HG02571 (cell line): ENCODE results near the gene TSPAN32.

Source experiments
- ATAC-seq: cut with Tn5 transposase; IDR thresholded peaks from one replicate; pipeline ENCODE4 v1.9.1; 2021; ENCODE audit warnings: mild to moderate bottlenecking, moderate library complexity; ENCODE audit not compliant: unreplicated experiment

Gene TSPAN32

GRCh38 chr11:2302896-2303626, 1.2 kb downstream of the TSPAN32 start:
- no peak for ATAC-seq

DNA sequence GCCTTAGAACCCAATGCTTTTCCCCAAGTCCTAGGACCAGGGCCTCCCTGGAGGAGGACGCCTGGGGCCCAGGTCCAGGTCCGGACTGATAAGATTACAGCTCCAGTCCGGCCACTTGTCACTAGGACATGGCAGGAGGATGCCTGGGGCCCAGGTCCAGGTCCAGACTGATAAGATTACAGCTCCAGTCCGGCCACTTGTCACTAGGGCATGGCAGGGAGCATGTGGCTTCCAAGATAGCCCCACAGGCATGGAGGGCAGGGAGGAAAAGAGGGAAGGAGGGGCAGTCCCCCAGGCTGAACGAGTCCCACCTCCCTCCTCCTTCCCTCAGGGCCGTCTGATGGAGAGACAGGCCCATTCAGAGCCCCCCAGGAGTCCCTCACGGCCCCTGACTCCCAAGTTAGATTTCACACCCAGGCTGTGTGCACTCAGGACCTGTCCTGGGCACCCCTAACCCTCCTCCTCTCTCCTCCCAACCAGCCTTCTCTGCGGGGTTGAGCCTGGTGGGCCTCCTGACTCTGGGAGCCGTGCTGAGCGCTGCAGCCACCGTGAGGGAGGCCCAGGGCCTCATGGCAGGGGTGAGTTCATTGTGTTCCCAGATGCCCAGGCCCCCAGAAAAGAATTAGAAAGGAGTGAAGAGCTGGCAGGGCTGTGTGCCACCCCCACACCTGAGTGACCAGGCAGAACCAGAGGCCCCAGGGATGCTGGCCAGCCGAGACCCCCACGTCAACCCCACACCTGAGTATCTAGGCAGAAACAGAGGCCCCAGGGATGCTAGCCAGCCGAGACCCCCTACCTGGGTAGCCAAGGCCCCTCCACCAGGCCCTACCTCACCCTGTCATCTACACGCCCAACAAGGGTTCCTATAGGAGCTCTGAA, 2.1 kb downstream of the TSPAN32 start:
- no peak for ATAC-seq

DNA sequence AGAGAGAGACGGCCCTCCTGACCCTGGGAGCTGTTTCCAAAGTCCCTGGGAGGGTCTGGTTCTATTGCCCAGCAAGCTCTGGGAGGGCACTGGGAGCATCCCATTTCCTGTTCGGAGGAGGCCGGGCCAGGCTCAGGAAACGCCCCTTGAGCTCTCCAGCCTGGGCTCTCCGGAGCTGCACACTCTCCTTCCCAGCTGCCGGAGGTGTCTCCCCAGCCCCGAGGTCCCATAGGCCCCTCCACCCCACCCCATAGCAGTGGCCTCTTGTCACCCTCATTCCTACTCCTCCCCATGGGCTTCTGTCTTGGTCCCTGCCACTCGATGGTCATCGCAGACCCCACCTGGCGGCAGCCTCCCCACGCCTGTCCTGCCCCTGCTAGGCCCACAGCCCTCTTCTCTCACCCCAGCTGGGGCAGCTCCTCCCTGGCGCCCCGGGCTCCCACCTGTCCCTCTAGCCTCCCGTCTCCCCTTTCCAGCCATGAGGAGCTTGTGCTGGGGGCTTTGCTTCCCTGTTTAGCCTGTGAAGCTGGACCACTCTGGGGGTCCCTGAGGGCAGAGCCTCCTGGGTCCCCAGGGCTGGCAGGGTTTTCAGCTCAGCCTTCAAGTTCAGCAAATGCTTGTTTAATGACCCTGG, 2.8 kb downstream of the TSPAN32 start:
- ATAC-seq = no peak

DNA sequence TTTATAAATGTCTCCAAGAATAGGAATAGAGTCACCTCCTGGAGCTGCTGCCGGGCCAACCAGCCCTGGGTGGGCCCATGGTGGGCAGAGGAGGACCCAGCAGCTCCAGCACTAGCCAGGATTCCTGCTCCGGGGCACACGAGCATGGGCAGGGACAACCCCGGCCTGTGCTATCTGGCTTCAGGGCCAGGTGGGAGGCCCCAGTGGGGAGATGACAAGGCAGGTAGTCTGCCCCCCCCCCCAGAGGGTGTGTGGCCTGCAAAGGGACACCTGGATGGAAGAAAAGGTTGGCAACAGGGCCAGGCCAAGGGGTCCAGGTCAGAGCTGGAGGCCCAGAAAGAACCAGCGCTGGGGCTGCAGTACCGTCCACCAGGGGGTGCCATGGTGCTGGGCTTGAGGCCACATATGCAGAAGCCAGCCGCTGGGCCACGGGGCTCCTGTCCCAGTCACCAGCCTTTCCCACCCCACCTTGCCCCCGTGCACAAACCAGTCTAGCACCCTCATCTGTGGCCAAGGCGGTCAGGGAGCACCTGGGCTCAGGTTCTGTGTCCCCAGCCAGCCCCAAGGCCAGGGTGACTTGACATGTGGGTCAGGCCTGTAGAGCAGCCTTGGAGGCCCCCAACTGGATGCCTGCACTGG, 3.4 kb downstream of the TSPAN32 start:
- no peak for ATAC-seq

DNA sequence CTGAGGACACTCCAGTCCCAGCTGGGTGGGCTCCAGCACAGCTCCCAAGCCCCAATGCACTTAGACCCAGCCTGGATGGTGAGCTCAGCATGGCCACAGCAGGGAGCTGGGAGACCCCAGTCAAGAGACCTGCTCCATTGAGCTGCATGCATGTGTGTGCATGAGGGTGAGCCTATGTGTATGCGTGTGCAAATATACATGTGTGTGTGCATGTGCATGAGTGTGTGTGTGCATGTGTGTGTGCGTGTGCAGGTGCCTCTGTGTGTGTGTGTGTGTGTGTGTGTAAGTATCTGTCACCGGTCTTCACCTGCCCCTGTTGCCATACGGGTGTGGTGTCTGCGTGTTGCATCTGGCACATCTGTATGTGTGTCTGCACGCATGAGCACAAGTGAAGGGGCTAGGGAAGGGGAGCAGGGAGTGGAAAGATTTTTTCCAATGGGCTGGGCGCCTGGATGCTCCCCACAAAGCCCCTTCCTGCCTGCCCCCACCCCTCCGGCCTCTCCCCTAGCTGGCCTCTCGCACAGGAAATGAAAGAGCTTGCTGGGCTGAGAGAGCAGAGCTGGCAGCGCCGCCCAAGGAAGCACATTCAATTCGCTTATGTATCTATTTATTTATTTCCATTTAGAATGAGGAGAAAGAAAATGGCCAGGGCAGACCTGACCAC, 4.1 kb downstream of the TSPAN32 start:
- ATAC-seq = no peak

GRCh38 chr11:2306452-2306823, 4.6 kb downstream of the TSPAN32 start:
- no peak for ATAC-seq

- ATAC-seq = no peak
Observed at GRCh38 chr11:2306877-2307500, 5.2 kb downstream of the TSPAN32 start.

GRCh38 chr11:2307501-2308331, 5.9 kb downstream of the TSPAN32 start:
- no peak for ATAC-seq

DNA sequence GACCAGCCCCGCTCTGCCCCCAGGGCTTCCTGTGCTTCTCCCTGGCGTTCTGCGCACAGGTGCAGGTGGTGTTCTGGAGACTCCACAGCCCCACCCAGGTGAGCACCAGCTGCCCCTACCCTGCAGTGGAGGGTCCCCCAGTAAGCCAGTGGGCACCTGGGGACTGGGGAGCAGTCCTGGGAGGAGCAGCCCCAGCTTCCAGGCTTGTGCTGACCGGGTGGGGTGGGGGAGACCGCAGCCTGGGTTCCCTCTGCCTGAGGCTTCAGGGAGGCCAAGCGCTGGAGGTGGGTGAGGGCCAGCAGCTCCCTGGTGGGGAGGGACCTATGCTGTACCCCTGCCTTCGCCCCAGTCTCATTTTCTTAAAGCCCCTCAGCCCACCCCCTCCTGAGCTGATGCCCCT, 6.9 kb downstream of the TSPAN32 start:
- ATAC-seq = no peak

DNA sequence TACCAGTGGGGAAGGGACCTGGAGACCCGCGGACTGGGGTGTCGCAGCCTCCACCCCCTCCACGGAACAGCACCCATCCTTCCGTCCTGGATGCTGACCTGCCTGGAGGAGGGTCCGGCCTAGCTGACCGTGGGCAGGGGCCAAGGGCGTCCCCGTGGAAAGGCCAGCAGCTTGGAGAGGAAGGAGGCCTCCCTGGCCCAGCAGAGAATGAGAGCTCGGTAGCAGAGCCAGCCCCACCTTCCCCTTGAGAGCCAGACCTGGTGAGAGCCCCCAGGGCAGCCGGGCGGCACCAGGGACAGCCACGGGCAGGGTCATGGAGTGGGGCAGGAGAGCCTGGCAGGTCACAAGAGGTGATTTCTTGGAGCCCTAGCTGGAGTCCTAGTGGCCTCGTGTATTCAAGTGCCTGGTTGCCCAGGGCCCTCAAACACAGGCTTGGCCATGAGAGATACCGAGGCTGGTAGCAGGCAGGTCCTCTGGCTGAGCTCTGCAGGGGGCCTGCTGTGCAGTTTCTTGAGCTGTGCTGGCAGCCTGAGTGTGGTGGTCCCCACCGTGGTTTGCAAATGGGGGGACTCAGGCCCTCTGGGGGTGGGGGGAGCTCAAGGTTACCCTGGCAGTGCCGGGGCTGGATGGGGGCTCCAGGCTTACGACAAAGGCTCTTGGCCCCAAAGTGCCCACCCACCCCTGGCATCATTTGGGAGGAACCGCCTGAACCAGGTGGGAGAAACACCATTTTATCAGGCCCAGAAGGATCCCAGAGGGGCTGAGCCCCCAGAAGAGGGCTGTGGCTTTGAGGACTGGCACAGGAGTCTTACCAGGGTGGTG, 7.6 kb downstream of the TSPAN32 start:
- ATAC-seq = no peak

- ATAC-seq = no peak
Observed at GRCh38 chr11:2310073-2310785, 8.4 kb downstream of the TSPAN32 start.

DNA sequence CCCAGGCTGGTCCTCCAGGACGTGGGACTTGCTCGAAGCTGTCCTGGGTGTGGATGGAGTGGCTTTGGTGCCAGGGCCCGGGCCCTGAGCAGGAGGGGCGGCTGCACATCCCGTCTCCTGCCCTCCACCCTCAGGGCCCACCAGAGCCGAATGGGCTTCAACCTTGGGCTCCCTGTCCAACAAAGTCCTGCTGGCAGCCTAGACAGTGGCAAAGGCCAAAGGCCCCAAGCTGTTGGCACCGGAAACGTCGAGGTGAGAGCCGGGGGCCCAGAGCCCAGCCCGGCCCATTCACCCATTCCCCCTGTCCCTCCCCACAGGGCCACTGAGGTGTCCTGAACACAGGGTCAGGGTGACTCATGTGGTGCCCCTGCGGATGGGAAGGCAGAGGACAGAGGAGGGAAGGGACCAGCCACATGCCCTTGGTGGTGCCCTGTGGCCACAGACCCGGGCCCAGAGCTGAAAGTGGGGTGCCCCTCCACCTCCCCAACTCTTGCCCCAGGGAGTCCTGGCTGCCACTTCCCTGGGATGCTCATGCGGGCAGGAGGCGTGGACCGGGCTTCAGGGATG, 9.1 kb downstream of the TSPAN32 start:
- no peak for ATAC-seq

DNA sequence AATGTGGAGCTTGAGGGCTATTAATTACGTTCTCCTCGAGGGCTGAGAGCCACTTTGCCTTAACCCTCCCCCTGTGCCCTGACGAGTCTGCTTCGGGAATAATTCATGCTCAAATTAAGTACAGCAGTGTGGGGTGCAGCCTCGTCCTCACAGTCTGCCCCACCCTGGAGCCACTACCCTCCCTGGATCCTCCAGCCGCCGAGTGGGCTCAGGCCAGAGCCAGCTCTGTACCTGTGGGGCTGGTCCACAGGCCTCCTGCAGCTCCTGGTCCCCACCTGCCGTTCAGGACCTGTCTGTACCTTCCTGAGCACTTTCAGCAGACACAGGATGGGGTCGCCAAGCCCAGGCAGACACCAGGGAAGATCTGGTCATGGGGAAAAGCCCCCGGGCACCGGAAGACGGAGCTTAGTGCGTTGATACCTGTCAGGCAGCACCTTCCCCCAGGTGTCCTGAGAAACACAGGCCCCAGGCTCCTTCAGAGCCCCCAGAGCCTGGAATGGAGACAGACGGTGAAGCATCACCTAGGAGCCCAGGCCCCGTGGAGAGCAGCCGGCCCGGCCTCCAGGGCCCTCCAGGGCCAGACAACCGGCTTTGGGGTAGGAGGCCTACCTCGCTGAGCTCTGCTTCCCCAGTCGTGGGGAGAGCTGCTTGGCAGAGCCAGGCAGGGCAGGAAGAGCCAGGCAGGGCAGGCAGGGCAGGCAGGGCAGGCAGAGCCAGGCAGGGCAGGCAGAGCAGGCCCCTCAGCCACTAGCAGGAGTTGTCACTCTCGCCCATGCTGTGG, 9.7 kb downstream of the TSPAN32 start:
- ATAC-seq = no peak

DNA sequence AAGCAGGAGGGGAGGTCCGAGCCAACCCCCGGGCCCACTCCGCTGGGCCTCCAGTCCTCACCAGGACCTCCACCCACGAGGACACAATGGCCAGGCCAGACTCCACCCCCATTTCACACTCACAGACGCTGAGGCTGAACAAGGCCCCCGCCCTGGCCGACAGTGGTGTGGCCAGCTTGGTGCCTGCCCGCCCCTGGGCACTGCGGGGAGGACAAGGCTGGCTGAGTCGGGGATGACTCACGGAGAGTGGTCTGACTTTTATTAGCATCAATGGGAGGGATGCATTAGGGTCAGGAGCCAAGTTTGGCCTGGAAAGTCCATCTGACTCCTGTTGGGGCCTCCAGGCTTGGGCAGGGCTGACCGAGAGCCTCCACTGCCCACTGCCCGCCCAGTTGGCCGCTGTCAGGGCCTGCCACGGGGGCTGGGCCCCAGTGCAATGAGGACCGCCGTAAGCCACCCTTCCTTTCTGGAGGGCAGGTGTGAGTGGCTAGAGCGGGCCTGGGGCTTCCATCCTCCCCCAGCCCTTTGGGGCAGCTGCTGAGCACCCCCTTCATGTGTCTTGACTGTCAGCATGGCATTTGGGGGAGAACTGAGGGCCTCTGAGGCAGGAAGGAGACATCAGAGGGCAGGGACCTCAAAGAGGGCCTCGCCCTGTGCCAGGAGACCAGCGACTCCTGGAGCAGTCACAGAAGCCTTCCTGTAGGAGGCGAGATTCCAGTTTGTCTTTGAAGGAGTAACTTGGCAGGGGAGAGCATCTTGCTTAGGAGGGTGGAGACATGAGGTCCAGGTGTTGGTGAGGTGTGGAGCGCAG, 10.6 kb downstream of the TSPAN32 start:
- no peak for ATAC-seq

GRCh38 chr11:2313051-2313951, 11.5 kb downstream of the TSPAN32 start:
- no peak for ATAC-seq
